ENCODE results near the gene BTG3. TPM values are rescaled to one million over a fixed set of nuclear protein-coding genes. Genes with fewer than 3 reads are reported as not detected.

BTG3 gene
- total and polyA plus RNA-seq, 8 donors: 8.8 to 36.3 (median 11.6) TPM

GRCh38 chr21:17554120-17554519 is 58.6 kb downstream of the BTG3 start:
- intact Hi-C loops (cut with DNase I): loop anchor here in 1 of 3 donors (10.0 kb wide), 1 partner anchor 169 kb away; no protein-coding TSS in a partner anchor
- no peak for FAIRE-seq
- H3K9me3 ChIP-seq: no peaks in the 10 kb centered on the region
- TF ChIP-seq, protein P1, sequence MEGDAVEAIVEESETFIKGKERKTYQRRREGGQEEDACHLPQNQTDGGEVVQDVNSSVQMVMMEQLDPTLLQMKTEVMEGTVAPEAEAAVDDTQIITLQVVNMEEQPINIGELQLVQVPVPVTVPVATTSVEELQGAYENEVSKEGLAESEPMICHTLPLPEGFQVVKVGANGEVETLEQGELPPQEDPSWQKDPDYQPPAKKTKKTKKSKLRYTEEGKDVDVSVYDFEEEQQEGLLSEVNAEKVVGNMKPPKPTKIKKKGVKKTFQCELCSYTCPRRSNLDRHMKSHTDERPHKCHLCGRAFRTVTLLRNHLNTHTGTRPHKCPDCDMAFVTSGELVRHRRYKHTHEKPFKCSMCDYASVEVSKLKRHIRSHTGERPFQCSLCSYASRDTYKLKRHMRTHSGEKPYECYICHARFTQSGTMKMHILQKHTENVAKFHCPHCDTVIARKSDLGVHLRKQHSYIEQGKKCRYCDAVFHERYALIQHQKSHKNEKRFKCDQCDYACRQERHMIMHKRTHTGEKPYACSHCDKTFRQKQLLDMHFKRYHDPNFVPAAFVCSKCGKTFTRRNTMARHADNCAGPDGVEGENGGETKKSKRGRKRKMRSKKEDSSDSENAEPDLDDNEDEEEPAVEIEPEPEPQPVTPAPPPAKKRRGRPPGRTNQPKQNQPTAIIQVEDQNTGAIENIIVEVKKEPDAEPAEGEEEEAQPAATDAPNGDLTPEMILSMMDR (IDR thresholded peaks at IDR 0.05): no peak
- no peaks in the 10 kb centered on the region for H3K36me3 ChIP-seq
- H3K4me3 ChIP-seq: no peak overlapping the region
- DNase-seq: no peak
- no peaks in the 10 kb centered on the region for H3K27me3 ChIP-seq
- peaks cover 0 to 16% (median 0%) of the 10 kb centered on the region in 3 donors for H3K4me1 ChIP-seq
- no peak for ATAC-seq
- 44 to 97% methylated on average over 2 of the region's 2 CpGs for WGBS, 2 donors
- H3K27ac ChIP-seq: no peak overlapping the region

DNA sequence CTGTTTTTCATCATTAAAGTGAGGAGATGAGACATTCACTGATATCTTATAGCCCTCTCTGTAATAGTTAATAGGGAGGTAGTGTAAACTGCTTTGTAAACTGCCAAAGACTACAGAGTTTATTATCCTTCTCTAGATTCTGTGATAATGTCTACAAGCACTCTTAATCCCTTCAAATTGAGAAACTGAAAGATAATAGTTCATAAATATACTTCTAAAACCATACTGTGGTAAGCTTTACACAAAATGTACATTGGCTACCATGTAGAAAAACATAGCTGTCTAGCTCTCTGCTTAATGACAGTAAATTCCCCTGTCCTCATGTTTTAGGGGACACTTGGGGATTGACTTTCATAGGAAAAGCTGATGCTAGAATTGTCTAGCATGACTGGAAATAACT is 60.3 kb downstream of the BTG3 start:
- intact Hi-C loops (cut with DNase I): loop anchor here in 1 of 3 donors (10.0 kb wide), 1 partner anchor 168 kb away; no protein-coding TSS in a partner anchor
- DNase-seq (no peak), ATAC-seq (no peak), FAIRE-seq (no peak)
- TF ChIP-seq, protein P1 (IDR thresholded peaks at IDR 0.05): no peak
- H3K36me3 ChIP-seq: no peaks in the 10 kb centered on the region
- no peak overlapping the region for H3K4me3 ChIP-seq
- H3K27ac ChIP-seq: no peak overlapping the region
- no peaks in the 10 kb centered on the region for H3K9me3 ChIP-seq
- no peaks in the 10 kb centered on the region for H3K27me3 ChIP-seq
- peaks cover 0 to 16% (median 0%) of the 10 kb centered on the region in 3 donors for H3K4me1 ChIP-seq

DNA sequence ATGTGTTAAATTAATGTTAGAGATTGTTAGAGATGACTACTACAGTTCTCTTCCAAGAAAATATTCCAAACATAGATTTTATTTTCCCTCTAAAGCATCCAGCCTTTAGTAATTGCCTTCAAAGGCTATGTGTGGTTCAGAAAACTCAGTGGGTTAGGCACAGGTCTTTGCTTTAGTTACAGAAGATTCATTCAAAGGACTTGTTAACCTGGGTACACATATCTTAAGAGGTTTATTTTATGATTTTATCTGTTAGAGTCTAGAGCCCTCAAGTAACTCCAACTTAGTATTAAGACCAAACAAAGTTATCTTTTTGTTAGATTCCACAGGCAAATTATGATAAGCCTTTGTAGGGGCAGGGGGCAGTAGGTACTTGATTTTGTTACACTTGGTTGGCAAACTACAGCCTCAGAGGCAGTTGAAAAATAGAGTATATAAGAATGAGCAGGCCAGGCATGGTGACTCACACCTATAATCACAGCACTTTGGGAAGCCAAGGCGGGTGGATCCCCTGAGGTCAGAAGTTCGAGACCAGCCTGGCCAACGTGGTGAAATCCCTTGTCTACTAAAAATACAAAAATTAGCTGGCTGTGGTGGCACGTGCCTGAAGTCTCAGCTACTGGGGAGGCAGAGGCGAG is 61.9 kb downstream of the BTG3 start:
- ATAC-seq (no peak), DNase-seq (no peak), FAIRE-seq (no peak)
- H3K4me3 ChIP-seq: no peak overlapping the region
- intact Hi-C loops (cut with DNase I): loop anchor here in 1 of 3 donors (10.0 kb wide), 1 partner anchor 166 kb away; no protein-coding TSS in a partner anchor
- no peaks in the 10 kb centered on the region for H3K27me3 ChIP-seq
- TF ChIP-seq, protein P1 (IDR thresholded peaks at IDR 0.05): no peak
- H3K27ac ChIP-seq: no peak overlapping the region
- peaks cover 0 to 16% (median 0%) of the 10 kb centered on the region in 3 donors for H3K4me1 ChIP-seq
- no peaks in the 10 kb centered on the region for H3K9me3 ChIP-seq
- WGBS, 2 donors: 91 to 92% methylated on average over 5 of the region's 5 CpGs
- H3K36me3 ChIP-seq: no peaks in the 10 kb centered on the region

DNA sequence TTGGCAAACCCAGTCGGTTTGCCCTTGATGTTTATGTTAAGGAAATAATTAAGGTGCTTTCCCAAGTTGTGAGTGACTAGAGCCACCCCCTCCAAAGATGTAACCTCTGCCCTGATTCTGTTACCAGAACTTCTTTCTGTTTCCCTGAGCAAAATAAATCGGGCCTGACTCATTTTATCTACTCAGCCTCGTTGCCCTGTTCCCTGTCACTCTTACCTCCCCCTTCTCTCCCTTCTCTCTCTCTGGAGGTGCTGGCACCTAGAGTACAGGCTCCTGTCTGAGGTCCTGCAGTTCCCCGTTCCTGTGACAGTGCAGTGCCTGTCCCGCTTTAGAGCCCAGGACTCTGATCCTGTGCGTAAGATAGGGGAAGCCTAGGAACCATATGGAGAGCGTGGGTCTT is 64.4 kb downstream of the BTG3 start:
- ATAC-seq: no peak
- no peaks in the 10 kb centered on the region for H3K9me3 ChIP-seq
- DNase-seq: no peak

More for the DNA sequence above, 64.4 kb downstream of the BTG3 start:
- no peak overlapping the region for H3K27ac ChIP-seq
- intact Hi-C loops (cut with DNase I): no loop called here
- no peaks in the 10 kb centered on the region for H3K36me3 ChIP-seq
- TF ChIP-seq, protein P1 (IDR thresholded peaks at IDR 0.05): no peak
- no peak for FAIRE-seq
- H3K4me1 ChIP-seq: peaks cover 1 to 16% (median 3%) of the 10 kb centered on the region in 3 donors
- 70 to 79% methylated on average over 7 of the region's 7 CpGs for WGBS, 2 donors
- no peak overlapping the region for H3K4me3 ChIP-seq
- H3K27me3 ChIP-seq: no peaks in the 10 kb centered on the region
